Activated naive CD4-positive, alpha-beta T cell treated with anti-CD3 and anti-CD28 coated beads, Interleukin-2, amount 10 ng/mL, durations not matched to agents 7 days and 5 days (primary cell): ENCODE results near the gene ABL1.
"Not testable (repeated sequence)": the region's sequence is repeated elsewhere in the genome, so short reads cannot be mapped to it uniquely, and the experiment has no call there.

Source experiments
- CTCF ChIA-PET: fragments of 350-600 bp; sonication (Branson Sonifier 250); formaldehyde crosslinking; loops from one replicate; lab custom pipeline; 2021; ENCODE audit warnings: antibody characterized with exemption; lab: Charles Lee
- DNase-seq: peaks from one replicate; pipeline ENCODE4 v3.0.0-alpha.2; 2020
- H3K27ac Mint-ChIP-seq: one replicate; pipeline ENCODE4 v1.8.0; 2021; ENCODE audit warnings: mild to moderate bottlenecking, moderate library complexity, mixed read lengths
- H3K27me3 Mint-ChIP-seq: one replicate; pipeline ENCODE4 v1.8.0; 2021; ENCODE audit warnings: mild to moderate bottlenecking, mixed read lengths
- H3K36me3 Mint-ChIP-seq: one replicate; pipeline ENCODE4 v1.8.0; 2021; ENCODE audit warnings: mixed read lengths
- H3K4me1 Mint-ChIP-seq: one replicate; pipeline ENCODE4 v1.8.0; 2021; ENCODE audit warnings: mixed read lengths
- H3K4me3 Mint-ChIP-seq: one replicate; pipeline ENCODE4 v1.8.0; 2021; ENCODE audit warnings: mild to moderate bottlenecking, moderate library complexity, mixed read lengths
- H3K9me3 Mint-ChIP-seq: one replicate; pipeline ENCODE4 v1.8.0; 2021; ENCODE audit warnings: mixed read lengths

Gene ABL1

DNA sequence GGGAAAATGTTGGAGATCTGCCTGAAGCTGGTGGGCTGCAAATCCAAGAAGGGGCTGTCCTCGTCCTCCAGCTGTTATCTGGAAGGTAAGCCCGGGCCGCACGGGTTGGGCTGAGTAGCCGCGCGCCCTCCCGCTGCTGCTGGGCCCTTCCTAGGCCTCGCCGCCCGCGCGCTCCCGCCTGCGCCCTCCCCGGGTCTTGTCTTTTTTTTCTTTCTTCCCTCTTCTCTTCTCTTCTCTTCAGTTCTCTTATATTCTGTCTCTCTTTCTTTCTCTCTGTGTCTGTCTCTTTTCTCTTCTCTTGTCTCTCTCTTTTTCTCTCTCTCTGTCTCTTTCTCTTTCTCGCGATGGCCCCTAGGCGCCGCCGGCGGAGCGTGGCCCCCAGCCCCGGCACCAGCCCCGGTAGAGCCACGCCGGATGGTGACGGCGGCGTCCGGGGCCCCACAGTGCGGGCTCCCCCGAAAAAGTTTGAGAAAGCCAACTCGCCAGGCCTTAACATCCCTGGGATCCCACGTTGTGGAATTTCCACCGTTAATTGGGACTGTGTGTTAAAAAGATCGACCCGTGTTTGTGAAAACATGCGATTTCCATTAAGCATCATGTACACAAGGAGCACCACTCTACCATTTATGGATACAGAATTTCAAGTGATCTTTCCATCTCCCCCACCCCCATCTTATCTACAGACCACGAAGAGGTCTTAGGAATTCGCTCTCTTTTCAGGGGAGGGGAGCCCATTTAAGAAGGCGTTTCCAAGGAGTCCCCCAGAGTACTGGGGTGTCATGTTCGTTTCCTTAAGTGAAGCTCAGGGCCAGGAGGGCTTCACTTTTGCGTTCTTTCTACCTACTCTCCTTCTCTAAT, 616 bp downstream of the ABL1 start:
- Mint-ChIP-seq H3K27ac (peak overlapping the region; percentile 89), H3K27me3 (peaks cover 10% of the 10 kb centered on the region), H3K4me3 (peak overlapping the region; percentile 96), H3K4me1 (peaks cover 32% of the 10 kb centered on the region), H3K36me3 (peaks cover 4% of the 10 kb centered on the region), H3K9me3 (no peaks in the 10 kb centered on the region)
- CTCF ChIA-PET = no interaction called here
- peak; percentile 45 for DNase-seq

DNA sequence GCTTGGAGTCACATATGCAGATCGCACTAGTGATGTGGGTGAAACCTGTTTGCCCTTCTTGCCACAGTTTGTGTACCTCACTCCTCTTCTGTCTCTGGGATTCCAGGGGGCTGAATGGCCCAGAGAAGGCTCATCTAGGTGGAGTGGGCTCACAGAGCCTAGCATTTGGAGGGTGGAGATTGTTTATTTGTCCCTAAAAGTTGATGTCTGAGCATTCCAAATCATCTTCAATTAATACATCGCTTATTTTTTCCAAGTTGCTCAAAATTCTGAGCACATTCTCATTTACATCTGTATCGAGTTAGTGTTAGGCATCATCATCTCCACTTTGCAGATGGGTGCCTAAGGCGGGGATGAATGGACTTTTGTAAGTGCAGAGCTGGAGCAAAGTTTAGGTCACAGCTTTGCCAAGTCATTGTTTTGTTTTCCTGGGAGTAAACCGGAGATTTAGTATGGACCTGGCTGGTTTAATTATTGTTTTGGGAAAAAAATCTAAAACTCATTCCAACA, 2.0 kb downstream of the ABL1 start:
- H3K27me3 Mint-ChIP-seq = peaks cover 10% of the 10 kb centered on the region
- CTCF ChIA-PET = no interaction called here
- DNase-seq = no peak
- no peaks in the 10 kb centered on the region for H3K9me3 Mint-ChIP-seq
- peaks cover 32% of the 10 kb centered on the region for H3K4me1 Mint-ChIP-seq
- no peak overlapping the region for H3K27ac Mint-ChIP-seq
- peak overlapping the region; percentile 57 for H3K4me3 Mint-ChIP-seq
- H3K36me3 Mint-ChIP-seq = peaks cover 4% of the 10 kb centered on the region

DNA sequence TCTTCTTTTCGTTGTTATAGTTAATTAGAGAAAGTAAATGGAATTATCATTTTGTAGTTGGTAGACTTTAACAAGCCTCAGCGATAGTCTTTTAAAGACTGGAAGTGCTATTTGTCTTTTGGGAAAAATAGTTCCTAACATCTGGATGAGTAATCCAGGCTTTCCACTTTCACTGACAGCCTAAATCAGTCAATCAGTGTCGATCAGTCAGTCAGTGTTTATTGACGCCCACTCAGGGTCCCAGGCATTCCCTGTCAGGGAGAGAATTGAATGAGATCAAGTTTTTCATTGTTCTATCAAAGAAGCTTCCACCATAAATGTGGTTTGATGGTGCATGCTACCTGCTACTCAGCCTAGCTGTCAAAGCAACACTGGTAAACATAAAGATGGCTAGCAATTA, 2.6 kb downstream of the ABL1 start:
- Mint-ChIP-seq H3K9me3 (no peaks in the 10 kb centered on the region), H3K27me3 (peaks cover 10% of the 10 kb centered on the region), H3K36me3 (peaks cover 4% of the 10 kb centered on the region), H3K4me3 (no peak overlapping the region), H3K27ac (no peak overlapping the region), H3K4me1 (peaks cover 32% of the 10 kb centered on the region)
- DNase-seq = no peak
- CTCF ChIA-PET = no interaction called here

DNA sequence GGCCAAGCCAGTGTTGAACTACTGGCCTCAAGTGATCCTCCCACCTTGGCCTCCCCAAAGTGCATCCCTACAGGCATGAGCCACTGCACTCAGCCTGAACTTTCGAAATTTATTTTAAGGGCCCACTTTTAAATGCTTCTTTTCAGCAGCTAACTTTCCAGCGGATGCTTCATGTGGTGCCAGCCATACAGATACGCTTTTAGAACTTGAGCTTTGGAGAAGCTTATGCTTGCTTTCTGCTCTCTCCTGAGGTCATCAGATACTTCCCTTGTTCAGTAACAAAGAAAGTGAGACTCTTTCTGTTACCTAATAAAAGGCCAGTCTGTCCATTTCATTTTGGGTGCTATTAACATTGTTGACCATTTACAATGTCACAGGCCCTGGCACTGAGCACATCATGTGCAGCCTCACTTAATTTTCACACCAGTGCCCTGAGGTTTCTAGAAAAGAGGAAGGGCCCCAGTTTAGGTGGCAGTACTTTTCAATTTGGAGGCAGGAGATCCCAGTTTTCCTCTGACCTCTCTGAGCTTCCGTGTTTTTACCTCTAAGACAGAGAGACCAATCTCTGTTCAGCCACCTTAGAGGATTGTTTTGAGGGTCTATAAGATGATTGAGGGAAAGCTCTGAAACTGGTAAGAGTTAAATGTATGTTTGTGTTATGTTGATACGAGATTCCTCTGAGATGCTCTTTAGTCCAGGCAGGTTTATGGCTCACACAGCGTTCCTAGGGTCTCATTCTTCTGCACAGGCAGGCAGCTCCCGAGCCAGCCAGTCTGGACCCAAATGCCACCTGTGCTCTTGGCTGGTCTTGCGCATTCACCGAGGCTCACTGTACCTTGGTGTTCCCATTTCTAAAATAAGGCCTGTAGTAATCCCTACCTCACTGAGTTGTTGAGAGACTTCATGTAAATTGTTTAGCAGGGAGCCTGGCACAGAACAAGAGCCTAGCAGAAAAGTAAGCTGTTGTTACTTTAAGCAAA, 4.4 kb downstream of the ABL1 start:
- no peak for DNase-seq
- CTCF ChIA-PET = interaction anchor here (0.9 to 1.4 kb wide), 3 partner anchors 23 to 138 kb away, joined by 3 to 4 read pairs (median 3); no protein-coding TSS in a partner anchor

DNA sequence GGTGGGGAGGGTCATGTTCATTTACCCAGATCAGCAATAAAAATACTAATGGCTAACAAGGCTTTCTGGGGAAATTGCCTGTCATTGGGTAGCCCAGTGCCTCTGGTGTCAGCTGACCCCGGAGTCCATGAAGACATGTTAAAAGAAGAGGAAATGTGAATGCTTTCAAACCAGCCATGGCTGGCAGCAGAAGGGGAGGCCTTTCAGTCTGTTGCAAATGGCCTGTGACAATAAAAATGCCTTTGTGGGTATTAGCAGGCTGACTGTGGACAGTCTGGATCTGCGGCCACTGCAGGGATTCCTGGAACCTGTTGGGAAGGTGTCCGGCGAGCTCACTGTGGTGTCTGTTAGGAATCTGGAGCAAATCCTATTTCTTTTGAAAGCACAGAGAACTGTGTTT, 7.5 kb downstream of the ABL1 start:
- DNase-seq = no peak
- no peaks in the 10 kb centered on the region for H3K9me3 Mint-ChIP-seq
- H3K36me3 Mint-ChIP-seq = no peaks in the 10 kb centered on the region
- no peak overlapping the region for H3K27ac Mint-ChIP-seq
- no peaks in the 10 kb centered on the region for H3K27me3 Mint-ChIP-seq
- no peak overlapping the region for H3K4me3 Mint-ChIP-seq
- CTCF ChIA-PET = no interaction called here
- peaks cover 14% of the 10 kb centered on the region for H3K4me1 Mint-ChIP-seq

More for the DNA sequence above, 4.4 kb downstream of the ABL1 start:
- H3K36me3 Mint-ChIP-seq = peaks cover 4% of the 10 kb centered on the region
- H3K4me3 Mint-ChIP-seq = no peak overlapping the region
- peaks cover 35% of the 10 kb centered on the region for H3K4me1 Mint-ChIP-seq
- peaks cover 7% of the 10 kb centered on the region for H3K27me3 Mint-ChIP-seq
- H3K27ac Mint-ChIP-seq = no peak overlapping the region
- H3K9me3 Mint-ChIP-seq = no peaks in the 10 kb centered on the region

DNA sequence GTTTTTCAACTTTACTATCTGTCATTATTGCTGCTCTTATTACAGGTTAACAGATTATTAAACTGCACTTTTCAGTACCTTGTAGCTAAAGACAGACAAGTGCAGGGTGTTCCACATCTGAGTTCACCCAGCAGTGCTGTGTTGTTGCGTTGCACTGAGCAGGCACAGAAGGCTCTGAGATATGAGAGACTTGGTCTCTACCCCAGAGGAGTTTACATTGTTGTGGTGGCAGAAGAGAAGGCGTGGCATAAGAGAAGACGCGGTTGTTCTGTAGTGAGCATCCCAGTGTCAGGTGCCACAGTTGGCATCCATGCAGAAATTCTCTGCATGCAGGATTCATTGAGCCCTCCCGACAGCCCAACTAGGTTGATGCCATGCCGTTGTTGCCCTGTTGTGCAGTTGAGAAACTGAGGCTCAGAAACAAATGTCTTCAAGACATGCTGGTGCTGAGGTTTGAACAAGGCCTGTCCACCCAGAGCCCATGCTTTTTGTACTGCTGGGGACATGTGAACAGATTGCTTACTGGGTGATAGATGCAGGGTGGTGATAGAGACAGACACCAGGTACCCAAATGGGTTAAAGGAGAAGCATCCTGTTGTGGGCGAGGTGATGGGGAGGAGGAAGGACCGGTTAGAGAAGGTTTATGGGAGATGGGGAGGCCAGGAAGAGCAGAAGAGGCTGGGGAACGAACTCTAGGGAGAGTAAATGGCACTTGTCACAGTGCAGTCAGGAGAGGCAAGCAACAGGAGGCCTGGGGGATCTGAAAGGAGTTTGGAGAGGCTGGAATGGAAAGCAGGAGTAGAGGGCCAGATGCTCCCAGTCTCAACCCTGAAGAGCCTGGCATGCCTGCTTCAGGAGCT, 8.2 kb downstream of the ABL1 start:
- CTCF ChIA-PET = no interaction called here
- Mint-ChIP-seq H3K27ac (no peak overlapping the region), H3K36me3 (no peaks in the 10 kb centered on the region), H3K9me3 (no peaks in the 10 kb centered on the region), H3K4me1 (peaks cover 14% of the 10 kb centered on the region), H3K27me3 (no peaks in the 10 kb centered on the region), H3K4me3 (no peak overlapping the region)
- no peak for DNase-seq

DNA sequence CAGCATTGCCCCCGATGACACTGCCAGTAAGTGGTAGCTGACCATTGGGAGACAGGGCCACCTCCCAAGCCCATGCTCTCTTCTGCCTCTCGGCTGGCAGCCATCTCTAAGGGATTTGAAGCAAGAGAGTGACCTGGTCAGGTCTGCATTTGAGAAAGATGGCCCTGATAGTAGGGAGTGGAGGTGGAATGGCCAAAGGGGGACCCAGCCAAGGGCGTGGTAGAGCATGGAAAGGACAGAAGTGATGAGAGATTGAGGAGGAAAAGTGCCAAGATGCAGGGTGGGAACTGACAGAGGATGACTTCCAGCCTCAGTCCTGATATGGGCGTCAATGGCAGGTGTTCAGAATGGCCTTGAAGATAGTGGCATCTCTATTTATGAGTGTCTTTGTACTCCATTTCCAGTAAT, 9.0 kb downstream of the ABL1 start:
- no peaks in the 10 kb centered on the region for H3K9me3 Mint-ChIP-seq
- CTCF ChIA-PET = no interaction called here
- no peaks in the 10 kb centered on the region for H3K36me3 Mint-ChIP-seq

DNA sequence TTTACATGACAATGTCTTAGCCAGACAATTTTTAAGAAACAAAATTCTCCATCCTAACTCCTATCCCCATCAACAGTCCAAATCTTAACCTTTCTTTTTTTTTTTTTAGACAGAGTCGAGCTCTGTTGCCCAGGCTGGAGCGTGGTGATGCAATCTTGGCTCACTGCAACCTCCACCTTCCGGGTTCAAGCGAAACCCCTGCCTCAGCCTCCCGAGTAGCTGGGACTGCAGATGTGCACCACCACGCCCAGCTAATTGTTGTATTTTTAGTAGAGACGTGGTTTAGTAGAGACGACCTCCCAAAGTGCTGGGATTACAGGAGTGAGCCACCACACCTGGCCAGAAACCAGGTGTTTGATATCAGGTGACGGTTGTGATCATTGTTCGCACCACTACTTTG, 10.2 kb downstream of the ABL1 start:
- Mint-ChIP-seq H3K4me3 (no peak overlapping the region), H3K9me3 (no peaks in the 10 kb centered on the region), H3K4me1 (peaks cover 14% of the 10 kb centered on the region), H3K36me3 (no peaks in the 10 kb centered on the region), H3K27me3 (no peaks in the 10 kb centered on the region), H3K27ac (no peak overlapping the region)
- CTCF ChIA-PET = no interaction called here
- DNase-seq = no peak

More for the DNA sequence above, 9.0 kb downstream of the ABL1 start:
- no peak overlapping the region for H3K4me3 Mint-ChIP-seq
- no peak overlapping the region for H3K27ac Mint-ChIP-seq
- no peaks in the 10 kb centered on the region for H3K27me3 Mint-ChIP-seq
- peaks cover 14% of the 10 kb centered on the region for H3K4me1 Mint-ChIP-seq
- no peak for DNase-seq

DNA sequence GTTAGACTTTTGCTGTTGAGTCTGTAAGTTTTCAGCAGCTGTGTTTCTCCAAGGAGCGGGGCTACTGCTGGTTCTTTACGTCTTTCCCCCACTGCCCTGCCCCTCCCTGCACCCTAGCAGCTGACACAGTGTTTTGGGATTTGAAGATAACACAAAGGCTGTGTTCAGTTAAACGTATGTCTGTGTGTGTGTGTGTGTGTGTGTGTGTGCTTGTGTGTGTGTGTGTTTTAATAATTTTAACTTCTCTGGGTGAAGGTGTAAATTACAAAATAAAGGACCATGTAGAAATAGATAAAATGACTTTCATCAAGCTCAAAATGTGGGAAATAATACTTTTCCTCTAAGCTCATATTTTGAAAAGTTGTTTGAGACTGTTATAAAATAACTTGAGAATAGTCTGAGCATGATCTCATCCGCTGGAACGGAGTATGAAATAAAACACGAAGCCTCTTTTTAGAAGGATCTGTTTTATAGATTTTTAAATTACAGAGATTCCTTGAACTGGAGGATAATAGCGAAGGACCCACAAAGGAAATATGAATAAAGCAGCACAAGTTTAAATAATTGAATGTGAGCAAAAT, 10.9 kb downstream of the ABL1 start:
- Mint-ChIP-seq H3K4me1 (peaks cover 14% of the 10 kb centered on the region), H3K4me3 (no peak overlapping the region), H3K27ac (no peak overlapping the region), H3K9me3 (no peaks in the 10 kb centered on the region), H3K36me3 (no peaks in the 10 kb centered on the region), H3K27me3 (no peaks in the 10 kb centered on the region)
- CTCF ChIA-PET = interaction anchor here (1.0 to 1.6 kb wide), 3 partner anchors 16 to 23 kb away, joined by 3 to 4 read pairs (median 3); no protein-coding TSS in a partner anchor
- DNase-seq = no peak

DNA sequence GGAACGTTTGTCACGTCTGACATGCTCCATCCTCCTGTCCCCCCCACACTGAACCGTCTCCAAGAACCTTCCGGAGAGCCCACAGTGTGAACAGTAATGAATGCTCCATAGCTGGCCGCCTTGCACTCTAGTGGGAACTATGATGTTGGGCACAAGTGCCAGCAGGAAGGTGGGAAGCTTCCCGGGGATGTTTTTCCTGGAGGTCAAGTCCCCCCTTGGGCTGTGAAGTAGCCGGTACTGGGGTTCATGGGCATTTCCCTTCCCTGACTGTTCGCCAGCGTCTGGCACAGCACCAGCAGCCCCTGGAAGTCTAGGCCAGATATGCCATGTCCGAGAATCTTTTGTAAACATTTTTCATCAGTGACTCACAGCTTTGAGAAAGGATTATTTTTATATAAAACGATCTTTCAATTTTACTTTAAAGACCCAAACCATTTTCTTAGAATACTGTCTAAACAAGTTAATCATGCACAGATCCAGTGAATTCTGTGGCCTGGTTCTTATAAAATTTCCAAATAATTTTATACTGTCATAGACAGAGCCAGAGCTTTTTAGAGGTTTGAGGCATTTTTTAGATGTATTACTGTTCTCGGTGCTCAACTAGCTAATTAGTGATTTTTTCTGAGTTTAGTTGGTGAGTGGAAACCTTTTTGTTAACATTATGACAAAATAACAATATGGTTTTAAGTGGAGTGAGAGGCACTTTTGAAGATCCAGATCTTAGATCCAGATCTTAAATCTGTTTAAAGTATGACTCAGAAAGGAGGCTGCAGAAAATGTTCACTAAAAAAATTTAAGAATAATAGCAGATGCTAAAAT, 11.6 kb downstream of the ABL1 start:
- Mint-ChIP-seq H3K4me3 (no peak overlapping the region), H3K27me3 (no peaks in the 10 kb centered on the region), H3K27ac (no peak overlapping the region), H3K9me3 (no peaks in the 10 kb centered on the region), H3K4me1 (peaks cover 14% of the 10 kb centered on the region), H3K36me3 (no peaks in the 10 kb centered on the region)
- CTCF ChIA-PET = interaction anchor here (1.0 to 1.6 kb wide), 3 partner anchors 16 to 22 kb away, joined by 3 to 4 read pairs (median 3); no protein-coding TSS in a partner anchor
- DNase-seq = no peak

DNA sequence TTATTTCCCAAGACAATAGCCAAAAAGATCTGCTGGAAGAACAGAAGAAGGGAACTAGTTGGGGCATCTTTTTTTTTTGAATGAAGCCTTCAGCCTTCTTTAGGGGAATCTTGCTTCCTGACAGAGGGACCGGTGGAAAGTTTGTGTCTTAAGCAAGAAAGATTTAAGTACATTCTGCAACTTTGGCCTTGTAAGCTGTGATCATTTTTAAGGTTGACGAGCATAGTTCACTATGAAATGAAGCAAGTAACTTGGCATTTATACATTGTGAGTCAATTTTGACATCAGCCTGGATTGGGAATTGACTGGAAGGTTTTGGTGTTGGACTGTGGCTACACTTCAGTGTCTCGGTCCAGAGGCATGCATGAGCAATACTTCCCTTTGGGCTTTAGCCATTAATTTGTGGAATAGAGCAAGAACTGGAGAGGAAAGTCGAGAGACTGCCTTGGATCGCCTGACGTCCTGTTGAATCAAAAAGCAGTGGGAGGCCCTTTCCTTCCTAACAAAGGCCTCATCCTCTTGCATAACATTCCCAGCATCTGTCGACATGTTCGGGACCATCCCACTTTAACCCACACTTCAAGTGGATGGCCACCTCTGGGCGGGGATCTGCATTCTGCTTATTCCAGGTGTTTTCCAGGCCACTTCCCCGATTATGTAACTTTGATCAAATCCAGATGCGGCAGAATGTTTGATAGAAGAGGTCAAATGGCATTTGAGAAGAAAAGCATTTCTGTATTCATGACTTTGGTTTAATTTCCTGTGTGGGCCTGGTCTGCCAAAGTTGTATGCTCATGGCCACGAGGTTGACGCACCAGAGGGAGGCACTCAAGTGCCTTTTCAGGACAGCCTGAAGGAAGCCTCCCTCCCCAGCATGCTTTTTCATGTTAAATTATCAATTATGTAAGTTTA, 12.5 kb downstream of the ABL1 start:
- Mint-ChIP-seq H3K9me3 (no peaks in the 10 kb centered on the region), H3K36me3 (no peaks in the 10 kb centered on the region), H3K27me3 (no peaks in the 10 kb centered on the region), H3K4me3 (no peak overlapping the region), H3K4me1 (peaks cover 14% of the 10 kb centered on the region), H3K27ac (no peak overlapping the region)
- CTCF ChIA-PET = interaction anchor here (0.7 to 1.6 kb wide), 2 partner anchors 19 to 303 kb away, joined by 4 read pairs; no protein-coding TSS in a partner anchor
- no peak for DNase-seq

DNA sequence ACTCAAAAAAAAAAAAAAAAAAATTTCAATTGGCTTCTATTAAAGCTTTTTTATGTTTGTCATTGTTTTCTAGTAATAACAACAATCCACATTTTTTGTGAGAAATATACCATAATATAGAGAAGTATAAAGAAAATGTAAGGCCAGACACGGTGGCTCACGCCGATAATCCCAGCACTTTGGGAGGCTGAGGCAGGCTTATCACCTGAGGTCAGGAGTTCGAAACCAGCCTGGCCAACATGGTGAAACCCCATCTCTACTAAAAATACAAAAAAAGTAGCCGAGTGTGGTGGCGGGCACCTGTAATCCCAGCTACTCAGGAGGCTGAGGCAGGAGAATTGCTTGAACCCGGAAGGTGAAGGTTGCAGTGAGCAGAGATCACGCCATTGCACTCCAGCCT, 13.5 kb downstream of the ABL1 start:
- DNase-seq, H3K9me3 Mint-ChIP-seq, H3K36me3 Mint-ChIP-seq, H3K4me1 Mint-ChIP-seq, H3K4me3 Mint-ChIP-seq, H3K27ac Mint-ChIP-seq, H3K27me3 Mint-ChIP-seq: not testable (repeated sequence)
- CTCF ChIA-PET = interaction anchor here (0.7 kb wide), 1 partner anchor 304 kb away, joined by 4 read pairs; no protein-coding TSS in a partner anchor
